OCI-M2 (cell line): Measurements from ENCODE around the gene HEPH.
"Not testable (repeated sequence)": the region's sequence is repeated elsewhere in the genome, so short reads cannot be mapped to it uniquely, and the experiment has no call there.

Experiments used
- DNase-seq: peaks from one replicate; lab custom pipeline; 2025; ENCODE audit not compliant: unreplicated experiment; lab: John Stamatoyannopoulos, UW

HEPH gene

DNA sequence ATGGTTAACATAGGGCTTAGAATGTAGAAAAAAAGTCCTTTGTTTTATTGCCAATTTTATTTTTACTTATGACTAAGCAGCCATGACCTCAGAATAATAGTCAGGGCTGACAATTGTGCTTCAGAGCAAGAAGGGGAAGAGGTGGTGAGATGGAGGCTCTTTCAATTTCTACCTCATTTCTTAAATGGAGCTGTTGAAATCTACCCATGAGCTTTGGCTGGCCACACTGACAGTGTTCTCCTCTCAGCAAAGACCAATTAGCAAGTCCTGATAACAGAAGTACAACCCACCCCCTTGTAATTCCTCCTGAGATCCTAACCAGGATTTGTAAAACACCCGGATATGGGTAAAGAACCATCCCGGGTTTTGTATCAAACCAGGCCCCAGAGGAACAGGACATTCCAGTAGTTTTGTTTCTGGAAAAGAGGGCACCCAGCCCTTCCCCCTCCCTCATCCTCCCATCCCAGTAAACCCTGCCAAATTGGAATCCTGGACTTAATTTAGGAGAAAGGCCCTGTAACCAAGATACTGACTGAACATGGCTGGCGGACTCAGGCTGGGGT, at the start of gene HEPH:
Gene HEPH (plus strand): TSS at position 399 of the 563 bp plus-strand sequence. CDS start 6,324 bp downstream, outside the sequence.
- DNase-seq: peak; percentile 65

GRCh38 chrX:66118722-66119121, 45.3 kb upstream of the HEPH start:
- not testable (repeated sequence) for DNase-seq

- not testable (repeated sequence) for DNase-seq
Observed at GRCh38 chrX:66121354-66121753, 42.7 kb upstream of the HEPH start.

- peak; percentile 29 for DNase-seq
Observed at GRCh38 chrX:66126662-66127061, 37.4 kb upstream of the HEPH start.

GRCh38 chrX:66130469-66130868, 33.6 kb upstream of the HEPH start:
- DNase-seq: no peak

DNA sequence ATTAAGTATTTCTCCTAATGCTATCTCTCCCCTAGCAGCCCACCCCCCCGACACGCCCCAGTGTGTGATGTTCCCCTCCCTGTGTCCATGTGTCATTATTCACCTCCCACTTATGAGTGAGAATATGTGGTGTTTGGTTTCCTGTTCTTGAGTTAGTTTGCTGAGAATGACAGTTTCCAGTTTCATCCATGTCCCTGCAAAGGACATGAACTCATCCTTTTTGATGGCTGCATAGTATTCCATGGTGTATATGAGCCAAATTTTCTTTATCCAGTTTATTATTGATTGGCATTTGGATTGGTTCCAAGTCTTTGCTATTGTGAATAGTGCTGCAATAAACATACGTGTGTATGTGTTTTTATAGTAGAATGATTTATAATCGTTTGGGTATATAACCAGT, 28.8 kb upstream of the HEPH start:
- DNase-seq: not testable (repeated sequence)

- no peak for DNase-seq
Observed at GRCh38 chrX:66142351-66142750, 21.7 kb upstream of the HEPH start.

DNA sequence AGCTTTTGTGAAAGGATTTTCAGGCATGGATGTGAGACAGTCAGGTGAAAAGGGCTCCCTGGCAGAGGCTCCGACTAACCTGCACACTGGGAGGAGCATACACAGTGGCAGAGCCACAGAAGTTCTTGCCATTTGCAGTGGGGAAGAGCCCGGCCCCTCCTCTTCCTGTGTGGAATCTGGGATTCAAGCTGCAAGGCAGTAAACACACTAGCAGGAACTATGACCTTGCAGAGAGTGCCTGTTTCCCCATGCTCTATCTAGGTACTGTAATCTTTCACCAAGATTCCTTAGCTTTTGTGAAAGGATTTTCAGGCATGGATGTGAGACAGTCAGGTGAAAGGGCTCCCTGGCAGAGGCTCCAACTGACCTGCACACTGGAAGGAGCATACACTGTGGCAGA, 19.8 kb upstream of the HEPH start:
- no peak for DNase-seq

DNA sequence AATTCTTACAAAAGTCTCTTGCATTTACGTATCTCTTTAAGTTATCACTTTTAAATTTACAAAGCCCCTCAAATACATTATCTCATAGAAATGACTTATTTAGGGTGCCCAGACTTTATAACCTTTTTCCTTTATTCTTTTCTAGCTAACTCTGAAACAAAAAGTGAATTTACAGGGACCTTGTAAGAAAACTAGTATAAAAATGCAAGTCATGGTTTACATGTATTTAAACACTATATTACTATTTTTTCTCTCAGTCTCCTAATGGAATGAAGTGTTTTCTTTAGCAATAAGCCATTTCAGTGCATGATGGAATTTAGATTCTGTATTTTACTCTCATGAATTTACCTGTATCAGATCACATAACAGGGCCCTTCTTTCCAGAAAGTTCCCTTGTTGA, 14.5 kb upstream of the HEPH start:
- DNase-seq: no peak

DNA sequence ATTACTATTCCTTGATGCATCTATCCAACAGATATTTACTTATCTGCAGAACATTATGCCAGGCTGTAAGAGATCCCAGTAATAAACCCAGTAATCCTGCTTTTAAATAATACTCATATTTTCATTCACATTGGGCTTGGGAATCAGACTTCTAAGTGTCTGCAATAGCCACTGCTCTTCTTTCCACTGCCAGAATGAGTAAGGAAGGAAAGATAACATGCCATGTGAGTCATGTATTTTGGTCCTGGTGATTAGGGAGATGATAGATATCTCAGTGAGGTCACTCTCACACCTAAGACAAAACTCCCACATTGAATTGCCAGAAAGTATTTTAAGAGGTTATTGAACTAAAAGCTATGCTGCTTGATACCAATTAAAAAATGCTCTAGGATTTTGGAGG, 13.9 kb upstream of the HEPH start:
- DNase-seq: no peak

DNA sequence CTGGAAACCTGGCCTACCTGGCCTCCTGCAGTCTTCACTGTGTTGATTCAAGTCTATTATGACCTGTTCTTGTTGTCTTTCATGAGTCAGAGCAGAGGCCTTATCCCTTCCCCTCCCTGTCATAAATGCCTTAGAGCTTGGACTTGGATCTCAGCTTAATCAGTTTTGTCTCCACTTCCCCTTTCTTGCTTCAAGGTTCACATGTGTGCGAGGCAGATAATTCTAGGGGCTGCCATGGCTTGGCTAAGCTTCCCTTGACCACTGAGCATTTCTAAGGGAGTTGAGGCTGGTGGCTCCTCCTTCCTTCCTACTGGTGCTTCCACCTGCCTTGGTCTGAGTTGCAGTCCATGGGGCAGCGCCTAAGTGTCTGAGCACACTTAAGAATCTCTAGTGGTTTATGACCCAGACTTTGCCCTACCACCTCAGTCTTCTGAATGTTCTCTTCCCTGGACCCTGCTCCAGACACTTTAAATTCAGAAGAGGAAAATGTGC, 1.7 kb upstream of the HEPH start:
- peak; percentile 51 for DNase-seq

DNA sequence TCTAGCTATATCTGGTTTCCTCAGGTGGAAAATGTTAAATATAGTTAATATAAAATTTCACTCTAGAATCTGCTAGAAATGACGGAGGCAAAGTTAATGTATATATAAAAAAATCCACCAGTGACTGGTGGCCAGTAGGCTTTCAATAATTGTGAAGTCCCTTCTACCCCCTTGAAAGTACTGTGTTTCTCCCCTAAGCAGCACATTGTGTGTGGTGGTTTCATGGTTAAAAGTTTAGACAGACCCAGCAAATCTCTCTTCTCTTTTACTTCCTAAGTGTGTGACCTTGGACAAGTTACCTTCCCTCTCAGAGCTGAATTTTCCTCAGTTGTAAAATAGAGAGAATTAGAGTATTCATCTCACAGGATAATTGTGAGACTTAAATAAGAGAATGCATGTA, 600 bp upstream of the HEPH start:
- no peak for DNase-seq

GRCh38 chrX:66164470-66164869, 423 bp downstream of the HEPH start:
- DNase-seq: no peak

DNA sequence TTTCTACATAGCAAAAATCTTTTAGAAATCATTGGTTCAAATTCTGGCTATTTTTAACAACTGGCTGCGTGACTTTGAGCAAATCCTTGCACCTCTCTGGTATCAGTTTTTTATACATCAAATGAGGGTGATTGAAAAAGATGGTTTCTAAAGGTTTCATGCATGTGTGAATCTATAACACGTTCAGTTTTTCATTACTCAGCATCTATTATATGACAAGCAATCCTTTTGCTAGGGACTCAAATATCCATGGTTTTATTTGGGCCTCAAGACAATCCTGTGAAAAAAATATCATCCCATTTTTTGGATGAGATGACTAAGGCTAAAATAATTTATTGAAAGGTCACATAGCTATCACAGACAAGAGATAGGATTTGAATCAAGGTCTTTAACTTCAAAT, 884 bp downstream of the HEPH start:
- DNase-seq: no peak

DNA sequence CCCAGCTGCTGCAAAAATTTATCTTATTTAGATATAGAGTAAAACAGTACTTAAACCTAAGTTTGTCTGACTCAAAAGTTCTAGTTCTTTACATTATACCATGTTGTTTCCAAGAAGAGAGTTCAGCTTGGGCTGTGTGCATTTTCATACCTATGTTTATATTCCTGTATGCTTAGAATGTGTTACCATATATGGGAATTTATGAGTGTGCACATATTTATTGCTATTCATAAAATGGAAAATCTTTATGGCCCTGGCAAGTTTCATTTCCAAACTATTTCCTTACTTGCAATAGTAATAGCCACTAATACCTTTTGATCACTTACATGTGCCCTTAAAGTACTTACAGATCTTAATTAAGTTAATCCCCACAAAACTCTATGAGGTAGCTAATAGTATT, 2.6 kb downstream of the HEPH start:
- no peak for DNase-seq

DNA sequence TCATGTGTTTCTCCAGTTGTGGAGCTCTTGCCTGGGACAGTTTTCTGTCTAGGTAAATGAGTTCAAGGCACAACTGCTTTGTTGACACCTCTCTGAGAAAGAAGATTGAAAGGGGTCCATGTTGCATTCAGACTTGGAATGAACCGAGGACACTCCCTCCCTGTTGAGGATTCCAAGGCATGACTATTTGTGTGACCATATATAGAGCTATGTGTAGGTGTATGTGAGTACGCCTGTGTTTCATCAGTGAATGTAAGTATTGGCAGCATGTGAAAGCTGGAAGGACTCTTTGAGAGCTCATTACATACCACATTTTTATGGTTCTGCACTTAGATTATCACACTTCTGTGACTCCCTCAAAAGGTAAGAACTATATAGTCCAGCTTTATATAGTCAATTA, 3.4 kb downstream of the HEPH start:
- no peak for DNase-seq

GRCh38 chrX:66176134-66176533, 12.1 kb downstream of the HEPH start:
- no peak for DNase-seq

DNA sequence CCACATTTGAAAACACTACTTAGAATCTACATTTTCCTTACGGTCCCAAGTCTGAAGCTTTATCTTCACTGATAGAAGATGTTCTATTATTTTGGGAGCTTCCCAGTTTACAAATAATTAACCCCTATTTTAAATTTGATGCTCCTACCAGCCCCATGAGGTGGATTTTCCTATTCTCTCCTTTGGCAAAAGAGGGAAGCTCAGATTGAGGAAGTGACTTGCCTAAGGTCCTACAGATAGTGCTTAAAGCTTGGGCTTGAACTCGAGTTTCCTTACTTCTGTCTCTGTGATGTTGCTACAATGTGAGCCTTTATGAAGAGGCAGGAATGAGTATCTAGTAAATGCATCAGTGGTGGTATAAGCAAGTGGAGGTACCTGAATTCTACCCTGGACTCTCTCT, 27.5 kb downstream of the HEPH start:
- DNase-seq: no peak

- no peak for DNase-seq
Observed at GRCh38 chrX:66193821-66194220, 29.8 kb downstream of the HEPH start.

GRCh38 chrX:66200050-66200664, 36.1 kb downstream of the HEPH start:
- DNase-seq: no peak

GRCh38 chrX:66200855-66201795, 37.1 kb downstream of the HEPH start:
- no peak for DNase-seq

DNA sequence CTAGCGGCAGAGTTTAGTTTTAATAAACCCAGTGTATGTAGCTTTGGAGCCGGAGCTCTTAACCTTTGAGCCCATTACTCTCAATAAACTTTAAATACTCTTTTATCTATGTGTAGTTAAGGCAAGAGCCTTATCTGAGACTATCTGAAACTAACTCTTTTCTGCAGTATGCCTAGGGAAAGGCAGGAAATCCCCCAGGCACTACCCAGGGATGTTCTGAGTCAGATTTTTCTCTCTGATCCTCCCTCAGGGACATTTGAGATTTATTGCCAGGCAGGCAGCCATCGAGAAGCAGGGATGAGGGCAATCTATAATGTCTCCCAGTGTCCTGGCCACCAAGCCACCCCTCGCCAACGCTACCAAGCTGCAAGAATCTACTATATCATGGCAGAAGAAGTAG, 39.1 kb downstream of the HEPH start:
- DNase-seq: no peak
